A172 (cell line): ENCODE data around the gene MMP15. TPM values are rescaled to one million over a fixed set of nuclear protein-coding genes. Genes with fewer than 3 reads are reported as not detected.
"Not testable (repeated sequence)": the region's sequence is repeated elsewhere in the genome, so short reads cannot be mapped to it uniquely, and the experiment has no call there.

Source experiments
- DNase-seq: peaks from one replicate; pipeline ENCODE4 v3.0.0-alpha.2; 2015; ENCODE audit warnings: low spot score
- total RNA-seq: library from RNA; depleted of rRNA; stranded (reverse); fragments of >200 nt; shearing (Covaris generic); gene quantifications from 2 replicates; pipeline ENCODE4 v1.2.3, GENCODE V29; 2014; rRNA removed

MMP15 gene
- total RNA-seq, 1 experiment from 2014 or later = 6.4 TPM

GRCh38 chr16:58086381-58087208 lies 61.0 kb downstream of the MMP15 start:
- DNase-seq = no peak

DNA sequence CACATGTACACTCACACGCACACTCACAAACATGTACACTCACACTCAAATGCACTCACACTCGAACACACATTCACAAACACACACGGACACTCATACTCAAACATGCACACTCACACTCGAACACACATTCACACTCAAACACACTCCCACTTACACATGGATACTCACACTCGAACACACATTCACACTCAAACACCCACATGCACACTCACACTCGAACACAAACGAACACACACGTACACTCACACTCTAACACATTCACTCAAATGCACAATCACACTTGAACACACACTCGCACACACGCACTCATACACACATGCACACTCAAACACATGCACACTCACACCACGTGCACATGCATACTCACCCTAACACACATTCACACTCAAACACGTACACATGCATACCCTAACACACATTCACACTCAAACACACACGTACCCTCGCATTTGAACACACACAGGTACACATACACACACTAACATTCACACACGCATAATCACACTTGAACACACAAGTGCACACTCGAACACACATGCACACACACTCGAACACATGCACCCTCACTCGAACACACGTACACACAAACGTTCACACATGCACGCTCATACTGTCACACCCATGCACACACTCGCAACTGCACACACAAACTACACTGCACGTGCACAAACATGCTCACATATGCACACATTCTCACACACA lies 61.8 kb downstream of the MMP15 start:
- DNase-seq = no peak

DNA sequence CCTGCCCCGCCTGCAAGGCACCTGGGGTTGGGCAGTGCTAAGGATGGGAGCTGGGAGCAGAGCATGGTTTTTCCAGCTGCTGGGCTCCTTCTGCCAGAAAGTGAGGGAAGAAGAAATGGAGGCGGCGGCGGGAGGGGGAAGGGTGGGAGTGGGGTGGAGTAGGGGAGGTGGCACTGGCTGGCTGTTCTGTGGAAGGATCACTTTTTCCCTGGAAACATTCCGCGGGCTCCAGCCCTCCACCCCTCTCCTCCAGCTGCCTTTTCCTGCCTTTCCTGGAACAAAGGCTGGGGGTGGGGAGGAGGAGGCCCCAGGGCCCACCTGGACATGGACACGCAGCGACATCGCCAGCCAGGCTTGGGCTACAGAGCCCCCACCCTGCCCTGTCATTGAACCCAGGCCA lies 62.5 kb downstream of the MMP15 start:
- DNase-seq = no peak

DNA sequence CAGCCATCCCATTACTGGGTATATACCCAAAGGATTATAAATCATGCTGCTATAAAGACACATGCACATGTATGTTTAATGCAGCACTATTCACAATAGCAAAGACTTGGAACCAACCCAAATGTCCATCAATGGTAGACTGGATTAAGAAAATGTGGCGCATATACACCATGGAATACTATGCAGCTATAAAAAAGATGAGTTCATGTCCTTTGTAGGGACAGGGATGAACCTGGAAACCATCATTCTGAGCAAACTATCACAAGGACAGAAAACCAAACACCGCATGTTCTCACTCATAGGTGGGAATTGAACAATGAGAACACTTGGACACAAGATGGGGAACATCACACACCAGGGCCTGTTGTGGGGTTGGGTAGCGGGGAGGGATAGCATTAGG lies 64.8 kb downstream of the MMP15 start:
- not testable (repeated sequence) for DNase-seq

- no peak for DNase-seq
Measured at GRCh38 chr16:58094026-58094425, 68.5 kb downstream of the MMP15 start.

GRCh38 chr16:58094791-58095574 lies 69.4 kb downstream of the MMP15 start:
- DNase-seq = no peak

- not testable (repeated sequence) for DNase-seq
Measured at GRCh38 chr16:58095575-58095960, 70.0 kb downstream of the MMP15 start.

GRCh38 chr16:58096249-58096648 lies 70.7 kb downstream of the MMP15 start:
- DNase-seq = no peak

Other genes with a start within 250 kb of the MMP15 start
- gene KIFC3, start 223.3 kb upstream of the MMP15 start, total RNA-seq = 77.9 and 90.4 TPM in 2 replicates
- 0.12 TPM in 1 of 2 replicates, not detected in the other for gene CNGB1, start 54.6 kb upstream of the MMP15 start, total RNA-seq
- gene ZNF319, start 25.1 kb upstream of the MMP15 start, total RNA-seq = 4.0 and 5.1 TPM in 2 replicates
- 15.5 and 20.6 TPM in 2 replicates for gene USB1, start 24.3 kb upstream of the MMP15 start, total RNA-seq
- 126 and 129 TPM in 2 replicates for gene CFAP20, start 103.6 kb downstream of the MMP15 start, total RNA-seq
- 10.1 and 13.7 TPM in 2 replicates for gene CSNK2A2, start 172.4 kb downstream of the MMP15 start, total RNA-seq